ENCODE results near the gene G2E3.
"Not testable (repeated sequence)": the region's sequence is repeated elsewhere in the genome, so short reads cannot be mapped to it uniquely, and the experiment has no call there.

DNA sequence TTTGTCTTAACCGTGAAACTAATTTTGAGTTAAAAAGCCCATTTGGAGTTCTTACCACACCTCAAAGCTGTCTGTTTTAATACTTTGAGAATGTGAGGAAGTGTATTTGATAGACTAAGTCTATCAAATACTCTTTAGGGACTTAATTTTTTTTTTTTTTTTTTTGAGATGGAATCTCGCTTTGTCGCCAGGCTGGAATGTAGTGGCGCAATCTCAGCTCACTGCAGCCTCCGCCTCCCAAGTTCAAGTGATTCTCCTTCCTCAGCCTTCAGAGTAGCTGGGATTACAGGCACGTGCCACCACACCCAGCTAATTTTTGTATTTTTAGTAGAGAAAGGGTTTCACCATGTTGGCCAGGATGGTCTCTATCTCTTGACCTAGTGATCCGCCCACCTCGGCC lies 70.5 kb downstream of the G2E3 start:
- TF ChIP-seq, protein P1, sequence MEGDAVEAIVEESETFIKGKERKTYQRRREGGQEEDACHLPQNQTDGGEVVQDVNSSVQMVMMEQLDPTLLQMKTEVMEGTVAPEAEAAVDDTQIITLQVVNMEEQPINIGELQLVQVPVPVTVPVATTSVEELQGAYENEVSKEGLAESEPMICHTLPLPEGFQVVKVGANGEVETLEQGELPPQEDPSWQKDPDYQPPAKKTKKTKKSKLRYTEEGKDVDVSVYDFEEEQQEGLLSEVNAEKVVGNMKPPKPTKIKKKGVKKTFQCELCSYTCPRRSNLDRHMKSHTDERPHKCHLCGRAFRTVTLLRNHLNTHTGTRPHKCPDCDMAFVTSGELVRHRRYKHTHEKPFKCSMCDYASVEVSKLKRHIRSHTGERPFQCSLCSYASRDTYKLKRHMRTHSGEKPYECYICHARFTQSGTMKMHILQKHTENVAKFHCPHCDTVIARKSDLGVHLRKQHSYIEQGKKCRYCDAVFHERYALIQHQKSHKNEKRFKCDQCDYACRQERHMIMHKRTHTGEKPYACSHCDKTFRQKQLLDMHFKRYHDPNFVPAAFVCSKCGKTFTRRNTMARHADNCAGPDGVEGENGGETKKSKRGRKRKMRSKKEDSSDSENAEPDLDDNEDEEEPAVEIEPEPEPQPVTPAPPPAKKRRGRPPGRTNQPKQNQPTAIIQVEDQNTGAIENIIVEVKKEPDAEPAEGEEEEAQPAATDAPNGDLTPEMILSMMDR (conservative IDR thresholded peaks at IDR 0.05; ENCODE audit: low read depth, low read length) = not testable (repeated sequence)
- not testable (repeated sequence) for TF ChIP-seq POLR2A (IDR thresholded peaks at IDR 0.05; ENCODE audit: low read depth, low read length); RAD21 (IDR thresholded peaks at IDR 0.05; ENCODE audit: low read length); RFX5 (IDR thresholded peaks at IDR 0.05; ENCODE audit: low read depth, low read length)
- TF ChIP-seq, protein P2, sequence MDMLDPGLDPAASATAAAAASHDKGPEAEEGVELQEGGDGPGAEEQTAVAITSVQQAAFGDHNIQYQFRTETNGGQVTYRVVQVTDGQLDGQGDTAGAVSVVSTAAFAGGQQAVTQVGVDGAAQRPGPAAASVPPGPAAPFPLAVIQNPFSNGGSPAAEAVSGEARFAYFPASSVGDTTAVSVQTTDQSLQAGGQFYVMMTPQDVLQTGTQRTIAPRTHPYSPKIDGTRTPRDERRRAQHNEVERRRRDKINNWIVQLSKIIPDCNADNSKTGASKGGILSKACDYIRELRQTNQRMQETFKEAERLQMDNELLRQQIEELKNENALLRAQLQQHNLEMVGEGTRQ (IDR thresholded peaks at IDR 0.05; ENCODE audit: low read depth, low read length) = not testable (repeated sequence)

Measured in IMR-90 (cell line).